ENCODE results near the gene VN1R4.
"Not testable (repeated sequence)": the region's sequence is repeated elsewhere in the genome, so short reads cannot be mapped to it uniquely, and the experiment has no call there.

The VN1R4 gene, protein sequence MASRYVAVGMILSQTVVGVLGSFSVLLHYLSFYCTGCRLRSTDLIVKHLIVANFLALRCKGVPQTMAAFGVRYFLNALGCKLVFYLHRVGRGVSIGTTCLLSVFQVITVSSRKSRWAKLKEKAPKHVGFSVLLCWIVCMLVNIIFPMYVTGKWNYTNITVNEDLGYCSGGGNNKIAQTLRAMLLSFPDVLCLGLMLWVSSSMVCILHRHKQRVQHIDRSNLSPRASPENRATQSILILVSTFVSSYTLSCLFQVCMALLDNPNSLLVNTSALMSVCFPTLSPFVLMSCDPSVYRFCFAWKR

DNA sequence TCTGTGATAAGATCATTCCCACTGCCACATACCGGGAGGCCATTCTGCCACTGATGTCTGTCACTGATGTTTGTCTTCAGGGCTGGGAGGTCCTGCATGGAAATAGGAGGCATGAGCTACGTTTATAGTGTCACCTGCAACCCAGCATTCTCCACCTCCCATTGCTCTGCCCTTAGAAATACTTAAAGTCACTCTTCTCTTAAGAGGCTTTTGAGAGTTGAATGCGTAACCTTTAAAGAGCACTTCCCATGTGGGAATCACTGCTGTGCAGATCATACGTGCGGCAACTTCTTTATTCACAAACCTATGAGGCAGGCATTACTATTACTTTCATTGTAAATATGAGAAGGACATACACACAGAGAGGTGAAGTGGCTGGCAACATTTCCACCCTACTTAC is at the start of gene VN1R4:
Gene VN1R4 (minus strand): TSS at position 101 of the 400 bp plus-strand sequence. CDS start 58 bp downstream, at position 43.
- not testable (repeated sequence) for H3K27ac ChIP-seq

DNA sequence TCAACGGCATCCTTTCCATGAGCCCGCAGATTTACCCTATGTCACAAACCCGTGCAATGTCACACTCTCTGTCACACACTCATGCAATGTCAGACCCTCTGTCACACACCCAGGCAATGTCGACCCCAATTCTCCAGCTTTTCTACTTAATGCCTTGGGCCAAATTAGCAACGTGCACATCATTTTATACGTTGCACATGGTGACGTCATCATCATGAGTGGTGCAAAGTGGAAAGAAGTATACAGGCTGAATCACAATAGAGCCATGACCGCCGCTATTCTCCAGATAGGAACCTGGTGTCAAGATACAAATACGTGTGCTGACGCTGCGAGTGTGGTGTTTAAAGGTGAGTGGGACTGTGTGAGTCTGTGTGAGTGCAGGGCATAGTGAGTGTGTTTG is 44.4 kb upstream of the VN1R4 start:
- no peak overlapping the region for H3K27ac ChIP-seq

DNA sequence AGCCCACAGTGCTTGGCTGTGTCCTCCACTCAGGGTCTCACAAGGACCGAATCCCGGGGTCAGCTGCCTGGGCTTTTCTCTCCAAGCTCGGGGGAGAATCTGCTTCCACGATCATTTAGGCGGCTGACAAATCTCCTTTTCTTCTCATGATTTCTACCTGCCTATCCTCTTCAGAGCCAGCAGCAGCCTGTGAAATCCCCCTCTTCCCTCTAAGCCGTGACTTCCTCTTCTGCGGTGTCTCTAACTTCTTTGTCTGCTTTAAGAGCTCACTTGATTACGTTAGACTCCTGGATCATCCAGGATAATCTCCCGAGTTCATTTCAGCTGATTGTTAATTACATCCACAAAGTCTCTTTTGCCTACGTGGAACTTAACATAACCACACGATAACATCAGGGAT is 43.5 kb upstream of the VN1R4 start:
- no peak overlapping the region for H3K27ac ChIP-seq
- TF ChIP-seq, protein P1, sequence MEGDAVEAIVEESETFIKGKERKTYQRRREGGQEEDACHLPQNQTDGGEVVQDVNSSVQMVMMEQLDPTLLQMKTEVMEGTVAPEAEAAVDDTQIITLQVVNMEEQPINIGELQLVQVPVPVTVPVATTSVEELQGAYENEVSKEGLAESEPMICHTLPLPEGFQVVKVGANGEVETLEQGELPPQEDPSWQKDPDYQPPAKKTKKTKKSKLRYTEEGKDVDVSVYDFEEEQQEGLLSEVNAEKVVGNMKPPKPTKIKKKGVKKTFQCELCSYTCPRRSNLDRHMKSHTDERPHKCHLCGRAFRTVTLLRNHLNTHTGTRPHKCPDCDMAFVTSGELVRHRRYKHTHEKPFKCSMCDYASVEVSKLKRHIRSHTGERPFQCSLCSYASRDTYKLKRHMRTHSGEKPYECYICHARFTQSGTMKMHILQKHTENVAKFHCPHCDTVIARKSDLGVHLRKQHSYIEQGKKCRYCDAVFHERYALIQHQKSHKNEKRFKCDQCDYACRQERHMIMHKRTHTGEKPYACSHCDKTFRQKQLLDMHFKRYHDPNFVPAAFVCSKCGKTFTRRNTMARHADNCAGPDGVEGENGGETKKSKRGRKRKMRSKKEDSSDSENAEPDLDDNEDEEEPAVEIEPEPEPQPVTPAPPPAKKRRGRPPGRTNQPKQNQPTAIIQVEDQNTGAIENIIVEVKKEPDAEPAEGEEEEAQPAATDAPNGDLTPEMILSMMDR (conservative IDR thresholded peaks at IDR 0.05), result no peak

More for the DNA sequence above, 44.4 kb upstream of the VN1R4 start:
- TF ChIP-seq, protein P1 (conservative IDR thresholded peaks at IDR 0.05), result no peak

DNA sequence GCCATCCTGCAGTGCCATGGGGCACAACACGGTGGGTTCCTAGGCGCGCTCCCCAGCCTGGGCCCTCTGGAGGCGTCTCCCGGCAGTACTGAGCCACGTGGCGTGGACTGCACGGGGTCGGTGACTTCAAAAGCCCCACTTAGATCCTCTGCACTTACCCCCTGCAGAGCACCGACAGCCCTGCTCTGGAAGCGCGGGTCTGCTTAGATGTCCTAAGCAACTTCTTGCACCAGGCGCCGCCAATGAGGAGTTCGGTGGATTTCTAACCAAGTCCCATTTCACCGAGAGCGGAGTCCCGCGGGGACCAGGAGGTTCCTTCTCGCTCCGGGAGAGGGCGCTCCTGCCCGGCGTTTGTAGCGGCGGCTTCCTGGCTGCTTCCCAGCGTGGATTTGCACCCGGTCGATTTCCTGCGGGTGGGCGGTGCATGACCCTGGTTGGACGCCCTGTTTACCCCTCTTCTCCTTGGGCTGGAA is 40.9 kb upstream of the VN1R4 start:
- H3K27ac ChIP-seq, result no peak overlapping the region; the same call in 1 of the 2 replicates
- TF ChIP-seq, protein P1 (conservative IDR thresholded peaks at IDR 0.05), result peak; percentile 97

DNA sequence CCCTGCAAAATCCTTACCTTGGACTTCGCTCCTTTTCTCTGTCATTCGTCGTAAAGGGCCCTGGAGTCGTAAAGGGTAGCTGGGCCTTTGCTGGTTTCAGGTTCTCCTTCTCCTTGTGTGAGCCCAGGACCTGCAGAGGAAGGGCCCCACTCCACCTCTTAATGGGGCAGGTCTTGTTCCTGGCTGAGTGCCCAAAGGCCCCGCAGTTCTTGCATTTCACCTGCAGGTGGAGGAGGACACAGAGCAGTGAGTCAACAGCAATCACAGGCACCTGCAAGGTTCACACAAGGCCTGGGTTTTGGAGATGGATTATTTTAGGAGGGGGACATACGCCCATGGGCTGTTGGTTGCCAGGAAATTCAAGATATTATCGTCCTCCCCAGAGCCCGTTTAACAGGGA is 33.8 kb upstream of the VN1R4 start:
- not testable (repeated sequence) for H3K27ac ChIP-seq

DNA sequence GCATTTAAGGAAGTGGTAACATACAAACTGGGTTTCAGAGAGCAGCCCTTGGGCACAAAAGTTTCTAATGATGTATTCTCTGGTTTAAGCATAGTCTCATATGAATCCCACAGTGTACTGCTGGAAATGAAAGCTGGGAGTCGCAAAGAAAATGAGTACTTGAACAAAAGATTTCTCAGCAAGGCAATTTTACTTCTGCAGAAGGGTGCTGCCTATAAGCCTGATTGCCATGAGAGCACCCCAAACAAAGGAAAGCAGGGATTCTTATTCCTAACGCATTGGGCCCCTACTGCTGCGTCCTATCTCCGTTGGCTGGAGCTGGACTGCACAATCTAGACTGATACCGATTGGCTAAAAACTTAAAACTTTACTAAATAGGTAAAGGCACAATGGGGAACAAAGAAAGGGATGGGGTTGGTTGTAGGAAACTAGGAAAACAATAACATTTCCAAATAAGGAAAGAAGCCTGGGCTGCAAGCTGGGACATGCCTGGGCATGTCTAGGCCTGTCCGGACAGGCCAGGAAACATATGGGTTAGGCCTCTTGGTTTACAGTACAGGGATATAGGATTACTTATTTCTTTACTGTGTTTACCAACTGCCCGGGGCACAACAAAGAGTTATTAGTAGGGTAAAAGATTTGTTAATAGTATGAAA is 27.4 kb upstream of the VN1R4 start:
- no peak overlapping the region for H3K27ac ChIP-seq
- TF ChIP-seq, protein P1 (conservative IDR thresholded peaks at IDR 0.05), result no peak

DNA sequence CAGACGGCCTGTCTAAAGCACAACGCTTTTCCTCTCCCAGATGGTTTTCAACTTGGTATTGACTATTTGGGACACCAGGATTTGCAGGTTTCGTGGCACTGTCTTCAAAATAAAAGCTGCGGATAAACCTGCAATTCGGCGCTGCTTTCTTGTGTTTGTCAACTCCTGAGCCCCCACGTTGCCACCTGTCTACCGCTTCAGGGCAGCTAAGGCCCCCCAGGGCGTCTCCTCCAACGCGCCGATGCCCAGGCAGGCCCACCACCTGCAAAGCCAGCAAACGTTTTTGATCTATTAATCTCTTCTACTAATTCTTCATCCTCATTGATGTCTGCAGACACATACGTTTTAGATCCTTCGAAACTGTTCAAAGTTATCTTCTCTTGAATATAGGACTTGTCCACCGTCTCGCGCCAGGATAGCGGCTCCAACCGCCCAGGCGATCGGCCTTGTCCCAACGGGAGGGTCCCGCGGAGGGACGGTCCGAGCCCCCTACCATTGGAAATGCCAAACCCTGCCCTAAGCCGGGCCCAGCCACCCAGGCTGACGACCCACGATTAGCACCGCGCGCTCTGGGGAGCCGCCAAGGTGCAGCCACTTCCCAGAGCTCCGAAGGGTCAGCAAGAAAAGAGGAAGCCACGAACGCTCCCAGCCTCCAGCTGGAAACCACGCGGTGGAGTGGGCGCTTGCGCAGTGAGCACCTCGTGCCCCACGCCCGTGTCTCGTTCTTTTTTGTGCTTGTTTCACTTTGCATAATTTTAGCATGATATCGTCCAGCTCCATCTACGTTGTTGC is 23.4 kb upstream of the VN1R4 start:
- TF ChIP-seq, protein P1 (conservative IDR thresholded peaks at IDR 0.05), result no peak
- no peak overlapping the region for H3K27ac ChIP-seq

DNA sequence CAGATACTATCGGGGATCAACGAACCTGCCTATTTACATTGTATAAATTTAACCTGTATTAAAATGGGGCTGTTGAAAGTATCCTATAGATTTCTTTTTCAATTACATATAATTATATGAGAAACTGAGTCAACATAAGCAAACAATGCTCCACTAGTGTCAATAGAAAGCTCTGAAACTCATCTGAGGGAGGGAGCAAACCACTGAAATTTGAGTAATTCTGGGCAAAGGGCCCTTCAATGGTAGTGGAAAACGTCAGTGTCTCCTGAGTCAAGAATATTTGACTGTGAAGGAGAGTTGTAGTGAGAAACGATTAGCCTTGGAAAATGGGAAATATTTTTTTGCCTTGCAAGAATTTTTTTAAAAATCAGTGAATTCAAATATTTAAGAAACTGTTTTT is 17.6 kb upstream of the VN1R4 start:
- TF ChIP-seq, protein P1 (conservative IDR thresholded peaks at IDR 0.05), result no peak
- H3K27ac ChIP-seq, result no peak overlapping the region

DNA sequence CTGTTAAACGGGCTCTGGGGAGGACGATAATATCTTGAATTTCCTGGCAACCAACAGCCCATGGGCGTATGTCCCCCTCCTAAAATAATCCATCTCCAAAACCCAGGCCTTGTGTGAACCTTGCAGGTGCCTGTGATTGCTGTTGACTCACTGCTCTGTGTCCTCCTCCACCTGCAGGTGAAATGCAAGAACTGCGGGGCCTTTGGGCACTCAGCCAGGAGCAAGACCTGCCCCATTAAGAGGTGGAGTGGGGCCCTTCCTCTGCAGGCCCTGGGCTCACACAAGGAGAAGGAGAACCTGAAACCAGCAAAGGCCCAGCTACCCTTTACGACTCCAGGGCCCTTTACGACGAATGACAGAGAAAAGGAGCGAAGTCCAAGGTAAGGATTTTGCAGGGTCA is 14.4 kb upstream of the VN1R4 start:
- H3K27ac ChIP-seq, result not testable (repeated sequence)

All from VCaP (cell line).